HG03571 (cell line): ENCODE measurements around the gene MRPL30.
"Not testable (repeated sequence)": the region's sequence is repeated elsewhere in the genome, so short reads cannot be mapped to it uniquely, and the experiment has no call there.

Experiments used
- ATAC-seq: cut with Tn5 transposase; IDR thresholded peaks from one replicate; pipeline ENCODE4 v1.9.1; 2021; ENCODE audit not compliant: unreplicated experiment

MRPL30 gene

DNA sequence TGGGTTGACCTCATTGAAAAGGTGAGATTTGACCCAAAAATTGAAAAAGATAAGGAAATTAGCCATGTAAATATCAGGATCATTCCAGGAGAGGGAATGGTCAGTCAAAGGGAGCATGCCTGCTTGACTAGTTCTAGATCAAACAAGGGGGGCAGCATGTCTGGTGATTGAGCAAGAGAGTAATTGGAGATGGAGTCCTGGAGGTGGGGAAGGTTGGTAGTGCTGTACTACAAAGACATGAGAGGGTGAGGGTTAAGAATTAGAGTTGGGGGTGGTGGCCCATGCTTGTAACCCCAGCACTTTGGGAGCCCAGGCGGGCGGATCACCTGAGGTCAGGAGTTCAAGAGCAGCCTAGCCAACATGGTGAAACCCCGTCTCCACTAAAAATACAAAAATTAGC is 2.0 kb downstream of the MRPL30 start:
- no peak for ATAC-seq

DNA sequence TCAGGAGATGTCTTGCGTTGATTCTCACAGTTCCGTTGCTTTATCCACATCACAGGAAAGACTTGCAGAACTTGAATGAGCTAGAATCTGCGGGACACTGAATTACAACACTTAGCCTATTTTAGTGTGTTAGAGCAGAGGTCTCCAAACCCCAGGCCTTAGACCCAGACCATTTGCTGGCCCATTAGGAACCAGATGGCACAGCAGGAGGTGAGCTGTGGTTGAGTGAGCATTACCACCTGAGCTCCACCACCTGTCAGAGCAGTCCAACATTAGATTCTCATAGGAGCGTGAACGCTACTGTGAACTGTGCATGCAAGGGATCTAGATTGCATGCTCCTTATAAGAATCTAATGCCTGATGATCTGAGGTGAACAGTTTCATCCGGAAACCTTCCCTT is 3.8 kb downstream of the MRPL30 start:
- no peak for ATAC-seq

DNA sequence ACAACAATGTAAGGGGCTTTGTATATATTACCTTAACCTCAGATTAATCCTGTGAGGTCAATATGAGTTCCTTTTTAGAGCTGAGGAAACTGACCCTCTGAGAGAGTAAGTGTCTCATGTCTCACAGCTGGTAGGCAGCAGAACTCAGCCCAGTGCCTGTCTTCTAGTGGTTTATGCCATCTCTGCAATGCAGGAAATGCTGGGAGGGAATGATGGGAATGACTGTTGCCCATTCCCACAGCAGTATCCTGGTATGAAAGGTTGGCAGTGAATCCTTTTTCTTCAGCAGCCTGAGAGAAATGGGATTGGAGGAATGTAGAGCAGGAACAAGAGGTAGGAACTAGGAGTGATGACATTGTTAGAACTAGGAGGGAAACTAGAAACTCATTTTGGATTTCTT is 6.0 kb downstream of the MRPL30 start:
- ATAC-seq = no peak

DNA sequence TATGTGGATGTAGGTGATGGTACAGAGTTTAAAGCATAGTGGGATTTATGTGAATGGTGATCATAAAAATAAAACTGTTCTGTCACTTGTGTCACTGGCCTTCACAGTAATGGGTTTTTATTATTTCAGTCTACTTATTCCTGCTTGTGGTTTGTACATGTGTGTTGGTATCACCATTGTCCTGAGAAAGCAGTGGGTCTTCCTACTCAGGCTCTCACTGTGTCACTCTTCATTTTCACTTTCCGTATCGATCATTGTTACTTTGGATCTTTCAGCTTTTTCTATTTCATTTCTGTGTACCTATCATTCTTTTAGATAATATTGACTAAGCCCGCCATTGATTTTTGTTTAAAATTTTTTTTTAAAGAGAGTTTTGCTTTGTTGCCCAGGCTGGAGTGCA is 7.4 kb downstream of the MRPL30 start:
- ATAC-seq = no peak

DNA sequence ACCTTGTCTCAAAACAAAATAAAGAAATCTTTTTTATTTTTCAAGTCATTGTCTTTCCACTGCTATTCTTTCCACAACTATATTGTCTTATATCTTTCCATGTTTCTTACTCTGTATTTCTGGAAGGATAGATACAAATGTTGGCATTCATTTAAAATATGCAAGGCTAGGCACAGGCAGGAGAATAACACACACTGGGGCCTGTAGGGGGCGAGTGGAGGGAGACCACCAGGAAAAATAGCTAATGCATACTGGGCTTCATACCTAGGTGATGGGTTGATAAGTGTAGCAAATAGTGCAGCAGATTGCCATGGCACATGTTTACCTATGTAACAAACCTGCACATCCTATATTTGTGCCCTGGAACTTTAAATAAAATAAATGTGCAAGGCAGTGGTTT is 9.6 kb downstream of the MRPL30 start:
- no peak for ATAC-seq

DNA sequence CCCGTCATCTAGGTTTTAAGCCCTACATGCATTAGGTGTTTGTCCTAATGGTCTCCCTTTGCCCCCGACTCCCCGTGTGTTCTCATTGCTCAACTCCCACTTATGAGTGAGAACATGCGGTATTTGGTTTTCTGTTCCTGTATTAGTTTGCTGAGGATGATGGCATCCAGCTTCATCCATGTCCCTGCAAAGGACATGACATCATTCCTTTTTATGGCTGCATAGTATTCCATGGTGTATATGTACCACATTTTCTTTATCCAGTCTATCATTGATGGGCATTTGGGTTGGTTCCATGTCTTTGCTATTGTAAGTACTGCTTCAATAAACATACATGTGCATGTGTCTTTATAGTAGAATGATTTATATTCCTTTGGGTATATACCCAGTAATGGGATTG is 11.4 kb downstream of the MRPL30 start:
- not testable (repeated sequence) for ATAC-seq

DNA sequence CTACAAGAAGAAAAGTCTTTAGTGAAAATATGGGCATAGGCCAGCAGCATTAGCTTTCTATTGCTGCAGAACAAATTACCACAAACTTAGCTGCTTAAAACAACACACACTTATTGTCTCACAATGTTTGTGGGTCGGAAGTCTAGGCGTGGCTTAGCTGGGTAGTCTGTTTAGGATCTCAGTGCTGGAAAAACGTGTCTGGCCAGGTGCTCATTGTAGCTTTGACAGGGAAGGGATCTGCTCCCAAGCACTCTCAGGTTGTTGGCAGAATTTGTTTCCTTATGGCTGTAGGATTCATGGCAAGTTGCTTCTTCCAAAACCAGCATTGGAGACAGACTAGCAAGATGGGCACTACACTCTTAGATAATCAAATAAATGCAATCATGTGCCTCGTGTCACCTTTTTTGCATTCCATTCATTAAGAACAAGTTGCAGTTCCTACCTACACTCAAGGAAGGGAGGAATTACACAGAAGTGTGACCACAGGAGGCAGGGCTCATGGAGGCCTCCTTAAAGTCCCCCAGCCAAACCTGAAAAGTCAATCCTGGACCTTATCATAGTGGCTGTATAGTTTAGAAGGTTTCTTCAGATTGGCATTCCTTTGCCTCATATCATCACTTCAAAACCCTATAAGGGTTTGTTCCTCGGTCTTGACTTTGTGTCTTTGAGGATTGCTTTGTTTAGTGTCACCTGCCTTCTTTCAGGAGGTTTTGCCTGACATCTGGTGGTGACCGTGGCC is 17.3 kb downstream of the MRPL30 start:
- no peak for ATAC-seq

DNA sequence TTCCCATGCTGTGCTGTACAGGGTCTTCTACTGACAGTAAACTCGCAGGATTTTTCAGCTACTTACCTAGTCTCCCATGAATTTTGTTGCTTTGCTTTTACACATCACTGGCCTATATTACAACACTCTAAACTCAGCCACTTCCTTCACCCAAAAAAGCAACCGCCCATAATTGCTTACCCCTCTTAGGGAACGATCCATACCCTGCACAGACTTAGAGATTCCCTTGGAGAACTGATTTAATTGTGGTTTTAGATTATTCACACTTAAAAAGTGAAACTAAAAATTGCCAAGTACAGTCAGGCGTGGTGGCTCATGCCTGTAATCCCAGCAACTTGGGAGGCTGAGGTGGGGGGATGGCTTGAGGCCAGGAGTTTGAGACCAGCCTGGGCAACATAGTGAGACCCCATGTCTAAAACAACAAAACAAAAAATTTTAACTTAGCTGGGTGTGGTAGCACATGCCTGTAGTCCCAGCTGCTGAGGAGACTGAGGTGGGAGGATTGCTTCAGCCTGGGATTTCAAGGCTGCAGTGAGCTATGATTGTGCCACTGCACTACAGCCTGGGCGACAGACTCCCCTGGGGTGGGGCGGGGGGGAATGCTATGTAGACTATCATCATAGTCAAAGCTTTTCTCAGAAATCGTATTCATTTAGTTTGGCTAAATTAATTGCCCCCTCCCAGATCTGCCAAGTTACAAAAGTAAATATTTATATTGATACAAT is 19.3 kb downstream of the MRPL30 start:
- no peak for ATAC-seq

DNA sequence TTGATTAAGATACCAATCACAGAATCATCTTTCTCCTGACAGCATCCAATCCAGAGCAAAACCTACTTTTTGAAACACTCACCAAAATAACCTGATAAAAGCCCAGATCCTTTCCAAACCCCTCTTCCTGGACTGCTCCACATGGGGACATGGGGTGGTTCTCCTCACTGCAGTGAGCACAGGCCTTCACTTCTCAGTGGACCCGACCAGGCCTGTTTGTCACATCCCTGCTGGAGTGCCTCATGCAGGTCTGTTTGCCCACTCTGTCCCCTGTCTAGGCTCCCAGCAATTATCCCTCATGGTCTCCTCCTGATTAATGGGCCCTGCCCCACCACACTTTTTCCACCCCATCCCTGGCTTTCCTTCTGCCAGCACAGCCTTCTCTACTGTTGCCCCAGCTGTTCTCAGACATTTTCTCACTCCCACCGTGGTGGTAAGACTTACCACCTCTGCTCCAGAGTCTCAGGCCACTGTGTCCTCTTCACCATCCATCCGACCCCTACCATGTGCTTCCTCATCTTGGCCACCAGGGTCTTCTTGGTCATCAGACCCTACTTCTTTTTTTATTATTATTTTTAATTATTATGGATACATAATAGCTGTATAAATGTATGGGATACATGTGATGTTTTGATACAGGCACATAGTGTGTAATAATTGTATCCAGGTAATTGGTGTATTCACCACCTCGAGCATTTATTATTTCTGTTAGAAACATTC is 21.1 kb downstream of the MRPL30 start:
- ATAC-seq = no peak

DNA sequence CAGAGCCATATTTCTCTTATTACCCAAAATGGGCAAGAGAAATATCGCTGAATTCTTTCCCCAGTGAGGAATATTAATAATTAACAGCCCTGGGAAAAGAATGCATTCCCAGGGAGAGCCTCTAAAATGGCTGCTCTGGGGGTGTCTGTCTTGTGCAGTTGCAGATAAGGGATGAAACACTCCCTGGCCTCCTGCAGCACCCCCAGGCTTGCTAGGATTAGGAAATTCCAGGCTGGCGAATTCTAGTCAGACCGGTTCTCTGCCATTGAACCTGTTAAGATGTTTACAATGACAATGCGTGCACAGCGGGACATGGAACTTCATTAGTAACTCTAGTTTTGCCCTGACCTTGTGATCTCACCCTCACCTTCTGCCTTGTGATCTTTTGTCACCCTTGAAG is 24.5 kb downstream of the MRPL30 start:
- no peak for ATAC-seq

DNA sequence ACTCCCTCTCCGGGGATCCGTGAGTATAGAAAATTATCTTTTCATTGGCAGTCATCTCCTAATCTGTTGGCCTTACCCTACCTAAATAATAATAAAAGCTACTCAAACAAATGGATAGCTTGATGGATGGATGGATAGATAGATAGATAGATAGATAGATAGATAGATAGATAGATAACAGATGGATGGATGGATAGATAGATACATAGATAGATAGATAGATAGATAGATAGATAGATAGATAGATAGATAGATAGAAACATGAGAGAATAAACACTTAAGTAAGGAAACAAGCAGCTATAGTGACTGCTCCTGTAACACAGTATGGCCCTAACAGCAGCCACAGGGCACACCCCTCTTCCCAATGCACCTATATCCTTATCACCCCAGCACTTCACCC is 35.1 kb downstream of the MRPL30 start:
- no peak for ATAC-seq

DNA sequence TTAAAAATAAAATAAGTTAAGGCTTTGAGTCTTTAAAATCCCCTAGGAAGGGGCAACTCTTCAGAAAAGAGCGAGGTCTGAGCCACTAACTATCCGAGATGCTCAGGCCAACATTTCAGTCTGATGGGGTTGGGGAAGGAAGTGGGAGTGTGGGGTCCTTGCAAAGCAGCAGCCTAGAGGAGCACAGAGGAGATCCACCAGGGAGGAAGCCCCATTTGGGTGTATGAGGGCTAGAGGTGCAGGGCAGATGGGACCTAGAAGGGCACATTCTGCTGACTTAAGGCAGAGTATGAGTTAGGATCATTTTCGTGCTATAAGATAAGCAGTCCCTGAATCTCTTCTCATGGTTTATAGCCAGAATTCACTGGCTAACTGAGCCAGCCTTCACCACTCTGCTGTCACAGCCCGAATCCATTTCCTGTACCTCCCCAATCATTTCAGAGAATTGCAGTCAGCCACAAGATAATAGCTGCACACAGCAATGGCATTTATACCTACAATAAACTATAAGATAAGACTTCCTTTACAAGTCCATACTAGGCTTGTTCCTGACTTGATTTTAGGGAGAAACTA is 37.0 kb downstream of the MRPL30 start:
- no peak for ATAC-seq

DNA sequence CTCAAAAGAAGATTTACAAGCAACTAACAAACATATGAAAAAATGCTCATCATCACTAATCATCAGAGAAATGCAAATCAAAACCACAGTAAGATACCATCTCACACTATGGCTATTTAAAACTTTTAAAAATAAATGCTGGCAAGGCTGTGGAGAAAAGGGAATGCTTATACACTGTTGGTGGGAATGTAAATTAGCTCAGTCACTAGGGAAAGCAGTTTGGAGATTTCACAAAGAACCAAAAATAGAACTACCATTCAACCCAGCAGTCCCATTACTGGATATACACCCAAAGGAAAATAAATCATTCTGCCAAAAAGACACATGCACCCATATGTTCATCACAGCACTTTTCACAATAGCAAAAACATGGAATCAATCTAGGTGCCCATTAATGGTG is 52.2 kb downstream of the MRPL30 start:
- not testable (repeated sequence) for ATAC-seq

DNA sequence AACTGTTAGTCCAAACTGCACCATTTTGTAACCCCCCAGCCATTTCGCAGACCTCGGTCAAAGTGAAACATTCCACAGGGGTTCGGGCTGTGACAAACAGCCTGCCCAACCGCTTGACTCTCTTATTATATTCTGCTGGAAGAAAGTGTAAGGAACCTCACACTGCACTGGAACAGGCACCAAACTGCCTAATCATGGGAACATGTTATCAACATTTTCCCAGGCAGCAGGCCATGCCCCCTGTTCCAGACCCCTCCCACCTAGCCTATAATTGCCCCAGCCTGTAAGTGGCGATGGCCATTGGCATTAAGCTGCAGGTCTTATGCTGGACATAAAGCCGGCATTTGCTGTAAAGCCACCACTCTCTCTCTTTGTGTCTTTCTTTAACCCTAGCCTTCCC is 57.6 kb downstream of the MRPL30 start:
- no peak for ATAC-seq

DNA sequence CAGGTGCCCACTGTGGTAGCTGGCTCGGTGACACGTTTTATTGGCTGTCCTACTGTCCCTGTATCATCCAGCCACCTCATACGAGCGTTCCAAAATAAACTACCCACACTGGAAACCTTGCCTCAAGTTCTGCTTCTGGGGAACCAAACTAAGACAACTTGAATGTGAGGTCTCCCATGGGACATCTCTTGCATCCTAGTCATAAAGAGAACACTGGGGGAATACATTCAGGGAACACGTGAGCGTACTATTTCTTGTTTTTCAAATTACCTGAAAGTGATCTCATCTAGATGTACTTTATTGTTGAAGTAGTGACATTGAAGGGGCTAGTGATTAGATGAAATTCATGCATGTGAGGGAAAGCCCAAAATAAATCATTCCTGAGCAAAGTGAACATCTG is 59.4 kb downstream of the MRPL30 start:
- no peak for ATAC-seq

DNA sequence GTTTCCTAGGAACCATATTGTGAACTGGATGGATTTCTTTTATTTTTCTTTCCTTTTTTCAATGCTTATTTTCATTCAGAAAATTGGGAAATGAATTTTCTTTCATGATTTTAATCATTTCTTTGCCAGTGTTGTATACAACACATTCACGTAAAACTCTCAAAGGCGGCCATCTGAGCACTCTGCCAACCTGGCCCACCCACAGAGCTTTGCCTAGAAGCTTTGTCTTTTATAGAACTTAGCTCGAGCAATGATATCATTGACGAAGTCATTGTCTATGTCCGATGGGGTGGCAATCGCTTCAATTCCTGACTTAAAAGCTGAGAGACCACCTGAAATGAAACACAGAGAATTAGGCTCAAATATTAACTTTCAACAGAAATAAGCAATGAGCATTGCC is 61.2 kb downstream of the MRPL30 start:
- ATAC-seq = no peak
